ENCODE data around the gene UGT1A10. TPM values are rescaled to one million over a fixed set of nuclear protein-coding genes. Genes with fewer than 3 reads are reported as not detected.

The UGT1A10 gene
- total and polyA plus RNA-seq, 2 of the 13 experiments (the other 11 are each of a cell fraction or from before 2014, with no cell fraction given): not detected

DNA sequence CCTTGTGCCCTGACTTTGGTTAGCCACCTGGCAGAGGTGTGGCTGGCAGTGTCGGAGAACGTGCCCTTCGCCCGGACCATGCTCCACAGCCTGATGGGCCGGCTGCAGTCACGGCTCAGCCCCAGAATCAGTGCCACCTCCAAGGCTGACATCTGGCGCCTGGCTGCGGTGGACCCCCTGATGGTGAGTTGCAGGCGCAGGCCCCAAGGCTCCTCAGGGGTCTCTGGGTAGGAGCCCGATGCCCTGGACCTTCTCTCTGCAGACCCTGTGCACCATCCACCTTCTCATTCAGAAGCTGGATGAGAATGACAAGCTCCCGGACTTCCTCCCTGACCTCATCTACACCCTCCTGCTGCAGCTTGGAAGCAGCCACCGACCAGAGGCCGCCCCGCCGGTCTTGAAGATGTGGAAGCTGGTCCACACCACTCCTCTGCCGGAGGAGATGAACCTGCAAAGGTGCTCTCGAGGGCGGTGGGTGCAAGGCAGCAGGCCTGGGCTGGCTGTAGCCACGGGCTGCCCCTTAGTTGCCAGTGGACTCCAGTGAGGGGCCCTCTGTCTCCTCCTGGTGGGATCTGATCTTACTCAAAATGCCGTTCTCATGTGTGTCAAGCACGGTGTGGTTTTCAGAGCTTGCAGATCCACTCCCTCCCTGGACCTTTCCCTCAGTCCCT, 186.0 kb downstream of the UGT1A10 start (continued):
- TF ChIP-seq, protein P1, sequence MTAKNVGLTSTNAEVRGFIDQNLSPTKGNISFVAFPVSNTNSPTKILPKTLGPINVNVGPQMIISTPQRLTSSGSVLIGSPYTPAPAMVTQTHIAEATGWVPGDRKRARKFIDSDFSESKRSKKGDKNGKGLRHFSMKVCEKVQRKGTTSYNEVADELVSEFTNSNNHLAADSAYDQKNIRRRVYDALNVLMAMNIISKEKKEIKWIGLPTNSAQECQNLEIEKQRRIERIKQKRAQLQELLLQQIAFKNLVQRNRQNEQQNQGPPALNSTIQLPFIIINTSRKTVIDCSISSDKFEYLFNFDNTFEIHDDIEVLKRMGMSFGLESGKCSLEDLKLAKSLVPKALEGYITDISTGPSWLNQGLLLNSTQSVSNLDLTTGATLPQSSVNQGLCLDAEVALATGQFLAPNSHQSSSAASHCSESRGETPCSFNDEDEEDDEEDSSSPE (CRISPR knock-in tag; IDR thresholded peaks at IDR 0.05): no peak
- TF ChIP-seq KLF6 (CRISPR knock-in tag; IDR thresholded peaks at IDR 0.05): no peak
- TF ChIP-seq STAT5B (CRISPR knock-in tag; IDR thresholded peaks at IDR 0.05): no peak
- TF ChIP-seq, protein P2, sequence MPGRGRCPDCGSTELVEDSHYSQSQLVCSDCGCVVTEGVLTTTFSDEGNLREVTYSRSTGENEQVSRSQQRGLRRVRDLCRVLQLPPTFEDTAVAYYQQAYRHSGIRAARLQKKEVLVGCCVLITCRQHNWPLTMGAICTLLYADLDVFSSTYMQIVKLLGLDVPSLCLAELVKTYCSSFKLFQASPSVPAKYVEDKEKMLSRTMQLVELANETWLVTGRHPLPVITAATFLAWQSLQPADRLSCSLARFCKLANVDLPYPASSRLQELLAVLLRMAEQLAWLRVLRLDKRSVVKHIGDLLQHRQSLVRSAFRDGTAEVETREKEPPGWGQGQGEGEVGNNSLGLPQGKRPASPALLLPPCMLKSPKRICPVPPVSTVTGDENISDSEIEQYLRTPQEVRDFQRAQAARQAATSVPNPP (CRISPR knock-in tag; IDR thresholded peaks at IDR 0.05): no peak
- no peak for TF ChIP-seq SMAD9 (CRISPR knock-in tag; IDR thresholded peaks at IDR 0.05)

Other genes starting within 250 kb of the UGT1A10 start
- 41.0 and 57.2 TPM in 2 replicates for gene USP40, start 69.7 kb upstream of the UGT1A10 start, total RNA-seq (2016; rRNA removed; fragmentation: Illumina TruSeq; extraction: Trizol)
- gene USP40, start 69.7 kb upstream of the UGT1A10 start, polyA plus RNA-seq (2011; rRNA removed): 40.2 and 46.3 TPM in 2 replicates
- not detected in 2 replicates for gene UGT1A8, start 18.8 kb upstream of the UGT1A10 start, total RNA-seq (2016; rRNA removed; fragmentation: Illumina TruSeq; extraction: Trizol)
- gene UGT1A8, start 18.8 kb upstream of the UGT1A10 start, polyA plus RNA-seq (2011; rRNA removed): not detected in 2 replicates
- gene UGT1A9, start 35.5 kb downstream of the UGT1A10 start, total RNA-seq (2016; rRNA removed; fragmentation: Illumina TruSeq; extraction: Trizol): not detected in 2 replicates
- gene UGT1A9, start 35.5 kb downstream of the UGT1A10 start, polyA plus RNA-seq (2011; rRNA removed): 0.07 TPM in 1 of 2 replicates, not detected in the other
- gene UGT1A7, start 45.5 kb downstream of the UGT1A10 start, total RNA-seq (2016; rRNA removed; fragmentation: Illumina TruSeq; extraction: Trizol): not detected in 2 replicates
- not detected in 2 replicates for gene UGT1A7, start 45.5 kb downstream of the UGT1A10 start, polyA plus RNA-seq (2011; rRNA removed)
- not detected in 2 replicates for gene UGT1A6, start 56.4 kb downstream of the UGT1A10 start, total RNA-seq (2016; rRNA removed; fragmentation: Illumina TruSeq; extraction: Trizol)
- 0.25 and 0.35 TPM in 2 replicates for gene UGT1A6, start 56.4 kb downstream of the UGT1A10 start, polyA plus RNA-seq (2011; rRNA removed)
- not detected in 2 replicates for gene UGT1A5, start 76.5 kb downstream of the UGT1A10 start, total RNA-seq (2016; rRNA removed; fragmentation: Illumina TruSeq; extraction: Trizol)
- gene UGT1A5, start 76.5 kb downstream of the UGT1A10 start, polyA plus RNA-seq (2011; rRNA removed): not detected in 2 replicates
- gene UGT1A4, start 82.3 kb downstream of the UGT1A10 start, total RNA-seq (2016; rRNA removed; fragmentation: Illumina TruSeq; extraction: Trizol): not detected in 2 replicates
- not detected in 2 replicates for gene UGT1A4, start 82.3 kb downstream of the UGT1A10 start, polyA plus RNA-seq (2011; rRNA removed)
- gene UGT1A3, start 92.6 kb downstream of the UGT1A10 start, total RNA-seq (2016; rRNA removed; fragmentation: Illumina TruSeq; extraction: Trizol): 0.11 TPM in 1 of 2 replicates, not detected in the other
- gene UGT1A3, start 92.6 kb downstream of the UGT1A10 start, polyA plus RNA-seq (2011; rRNA removed): 0.39 TPM in 1 of 2 replicates, not detected in the other
- gene UGT1A1, start 123.8 kb downstream of the UGT1A10 start, total RNA-seq (2016; rRNA removed; fragmentation: Illumina TruSeq; extraction: Trizol): 0.22 and 0.69 TPM in 2 replicates
- 0.75 and 3.6 TPM in 2 replicates for gene UGT1A1, start 123.8 kb downstream of the UGT1A10 start, polyA plus RNA-seq (2011; rRNA removed)
- 0.04 TPM in 1 of 2 replicates, not detected in the other for gene MROH2A, start 141.9 kb downstream of the UGT1A10 start, total RNA-seq (2016; rRNA removed; fragmentation: Illumina TruSeq; extraction: Trizol)
- gene MROH2A, start 141.9 kb downstream of the UGT1A10 start, polyA plus RNA-seq (2011; rRNA removed): 0.03 and 0.07 TPM in 2 replicates
- 36.3 and 45.9 TPM in 2 replicates for gene HJURP, start 218.1 kb downstream of the UGT1A10 start, total RNA-seq (2016; rRNA removed; fragmentation: Illumina TruSeq; extraction: Trizol)
- 26.0 and 43.9 TPM in 2 replicates for gene HJURP, start 218.1 kb downstream of the UGT1A10 start, polyA plus RNA-seq (2011; rRNA removed)